Lower lobe of right lung (tissue), 2 donors: Measurements from ENCODE around the gene NR2E3. TPM values are rescaled to one million over a fixed set of nuclear protein-coding genes. Genes with fewer than 3 reads are reported as not detected.

Source experiments
- ATAC-seq, 2 donors: fragments of 200-7000 bp; cut with Tn5 transposase; one replicate each; pipeline ENCODE4 v1.9.1; 2020 to 2022; ENCODE audit warnings: mild to moderate bottlenecking in 2 of 2, moderate library complexity in 2 of 2
- DNase-seq: peaks from one replicate; pipeline ENCODE4 v3.0.0-alpha.2; 2020
- H3K27ac ChIP-seq: fragments of 200-600 bp; one replicate; pipeline ENCODE4 v1.8.0; 2022
- H3K27me3 ChIP-seq: fragments of 200-600 bp; one replicate; pipeline ENCODE4 v1.8.0; 2022; ENCODE audit warnings: low read depth
- H3K36me3 ChIP-seq: fragments of 200-600 bp; one replicate; pipeline ENCODE4 v1.8.0; 2022; ENCODE audit warnings: mild to moderate bottlenecking
- H3K4me1 ChIP-seq: fragments of 200-600 bp; one replicate; pipeline ENCODE4 v1.8.0; 2022
- H3K4me3 ChIP-seq: fragments of 200-600 bp; one replicate; pipeline ENCODE4 v1.8.0; 2022; ENCODE audit warnings: mild to moderate bottlenecking
- H3K9me3 ChIP-seq: fragments of 200-600 bp; one replicate; pipeline ENCODE4 v1.8.0; 2022
- intact Hi-C: fragments of 100-400 bp; cut with DNase I; formaldehyde crosslinking; loops from one replicate; pipeline ENCODE4 v1.11.0; 2022
- total RNA-seq: library from RNA; stranded (reverse); fragmentation: NEBNext Ultra II Directional; extraction: Animal tissue kit (Norgen Biotek cat#: 25700); gene quantifications from one replicate; pipeline ENCODE4 v1.2.1, GENCODE V29; 2021
- TF ChIP-seq, protein P1 (sequence below): fragments of 200-600 bp; IDR thresholded peaks from one replicate; pipeline ENCODE4 v1.8.0; 2022; ENCODE audit warnings: antibody characterized with exemption, mild to moderate bottlenecking
- donor health status: DM: no; HTN: yes; CAD: no; lungs with severe emphysema.

Gene NR2E3
- total RNA-seq, 1 donor from 2014 or later = not detected

DNA sequence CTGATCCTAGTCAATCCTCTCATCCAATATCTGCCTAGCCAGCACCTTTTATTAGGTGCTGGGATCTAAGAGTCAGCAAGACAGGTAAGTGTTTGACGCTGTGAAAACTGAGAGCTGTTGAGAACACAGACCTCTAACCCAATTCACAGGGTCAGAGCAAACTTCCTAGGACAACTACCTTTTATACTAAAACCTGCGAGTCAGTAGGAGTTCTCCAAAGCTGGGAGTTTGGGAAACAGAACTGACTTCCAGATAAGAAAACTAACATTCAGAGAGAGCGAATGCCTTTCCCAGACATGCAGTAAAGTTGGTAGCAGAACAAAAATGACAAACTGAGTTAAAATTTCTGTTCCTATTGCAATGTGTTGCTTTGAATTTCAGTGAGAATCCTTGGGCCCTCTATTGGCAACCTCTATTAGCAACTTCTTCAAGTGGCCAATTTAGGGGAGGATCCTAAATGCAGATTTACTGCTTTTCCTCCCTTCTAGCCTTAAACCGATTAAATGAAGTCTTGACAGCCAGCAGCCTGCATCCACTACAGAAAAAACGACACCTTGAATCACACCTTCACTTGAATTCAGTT lies 11.3 kb downstream of the NR2E3 start:
- TF ChIP-seq, protein P1, sequence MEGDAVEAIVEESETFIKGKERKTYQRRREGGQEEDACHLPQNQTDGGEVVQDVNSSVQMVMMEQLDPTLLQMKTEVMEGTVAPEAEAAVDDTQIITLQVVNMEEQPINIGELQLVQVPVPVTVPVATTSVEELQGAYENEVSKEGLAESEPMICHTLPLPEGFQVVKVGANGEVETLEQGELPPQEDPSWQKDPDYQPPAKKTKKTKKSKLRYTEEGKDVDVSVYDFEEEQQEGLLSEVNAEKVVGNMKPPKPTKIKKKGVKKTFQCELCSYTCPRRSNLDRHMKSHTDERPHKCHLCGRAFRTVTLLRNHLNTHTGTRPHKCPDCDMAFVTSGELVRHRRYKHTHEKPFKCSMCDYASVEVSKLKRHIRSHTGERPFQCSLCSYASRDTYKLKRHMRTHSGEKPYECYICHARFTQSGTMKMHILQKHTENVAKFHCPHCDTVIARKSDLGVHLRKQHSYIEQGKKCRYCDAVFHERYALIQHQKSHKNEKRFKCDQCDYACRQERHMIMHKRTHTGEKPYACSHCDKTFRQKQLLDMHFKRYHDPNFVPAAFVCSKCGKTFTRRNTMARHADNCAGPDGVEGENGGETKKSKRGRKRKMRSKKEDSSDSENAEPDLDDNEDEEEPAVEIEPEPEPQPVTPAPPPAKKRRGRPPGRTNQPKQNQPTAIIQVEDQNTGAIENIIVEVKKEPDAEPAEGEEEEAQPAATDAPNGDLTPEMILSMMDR = no peak
- no peaks in the 10 kb centered on the region for H3K27me3 ChIP-seq
- H3K4me1 ChIP-seq = no peaks in the 10 kb centered on the region
- ATAC-seq (no peak), DNase-seq (no peak)
- intact Hi-C loops = no loop called here
- no peak overlapping the region for H3K4me3 ChIP-seq
- no peak overlapping the region for H3K27ac ChIP-seq
- peaks cover 22% of the 10 kb centered on the region for H3K36me3 ChIP-seq
- peaks cover 43% of the 10 kb centered on the region for H3K9me3 ChIP-seq

DNA sequence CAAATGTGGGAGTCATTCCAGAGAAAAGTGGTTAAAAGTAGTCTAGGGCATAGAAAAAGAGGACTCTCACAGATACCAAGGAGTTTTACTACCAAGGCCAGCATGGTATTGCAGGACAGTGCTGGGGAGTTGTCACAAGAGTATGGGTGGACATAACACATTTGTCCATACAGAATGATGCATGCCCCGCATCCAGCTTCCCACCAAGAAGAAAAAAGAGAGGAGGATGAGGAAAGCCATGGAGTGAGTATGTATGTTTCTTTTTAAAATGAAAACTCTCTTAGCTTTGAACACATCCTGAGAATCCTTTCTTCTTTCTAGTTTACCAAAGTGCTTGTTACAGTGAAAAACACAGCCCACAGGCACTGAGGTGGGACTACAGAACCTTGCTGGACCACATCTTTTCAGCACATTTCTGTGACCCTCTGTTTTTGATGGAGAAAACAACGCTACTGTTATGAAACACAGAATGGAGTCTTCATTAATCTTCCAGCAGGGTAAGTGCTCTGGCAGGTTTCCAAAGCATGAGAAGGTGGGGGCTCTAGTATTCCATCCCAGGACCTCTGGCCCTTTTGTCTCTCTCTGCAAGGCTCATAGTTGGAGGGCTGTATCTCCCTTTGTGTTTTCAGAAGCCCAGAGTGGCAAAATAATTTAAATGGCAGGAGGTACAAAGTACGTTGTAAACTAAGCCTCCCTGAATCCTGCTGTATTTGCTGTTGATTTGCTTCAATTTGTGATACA lies 12.7 kb downstream of the NR2E3 start:
- TF ChIP-seq, protein P1 = no peak
- Histone ChIP-seq H3K27ac (no peak overlapping the region), H3K4me1 (no peaks in the 10 kb centered on the region), H3K9me3 (peaks cover 43% of the 10 kb centered on the region), H3K36me3 (peaks cover 36% of the 10 kb centered on the region), H3K4me3 (no peak overlapping the region), H3K27me3 (no peaks in the 10 kb centered on the region)
- no peak for DNase-seq
- ATAC-seq = no peak
- intact Hi-C loops = no loop called here

DNA sequence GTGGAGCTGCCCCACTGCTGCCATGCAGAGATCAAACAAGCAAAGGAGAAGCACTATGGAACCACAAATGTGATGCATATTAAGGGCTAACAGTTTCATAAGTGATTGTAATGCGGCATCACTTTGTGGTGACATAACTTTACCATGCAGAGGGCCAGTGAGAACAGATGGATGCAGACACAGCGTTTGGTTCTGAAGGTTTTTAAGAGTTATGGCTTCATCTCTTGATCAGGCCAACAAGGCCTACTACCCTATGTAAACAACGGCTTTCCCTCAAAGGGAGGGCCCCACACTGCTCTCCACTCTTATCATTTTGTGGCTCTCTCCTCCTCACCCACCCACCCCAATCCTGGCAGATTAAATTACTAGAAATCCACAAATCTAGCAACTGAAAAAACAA lies 13.4 kb downstream of the NR2E3 start:
- intact Hi-C loops = no loop called here
- no peak overlapping the region for H3K4me3 ChIP-seq
- DNase-seq (no peak), ATAC-seq (no peak)
- no peaks in the 10 kb centered on the region for H3K27me3 ChIP-seq
- H3K27ac ChIP-seq = no peak overlapping the region
- peaks cover 43% of the 10 kb centered on the region for H3K36me3 ChIP-seq
- H3K9me3 ChIP-seq = peaks cover 43% of the 10 kb centered on the region
- TF ChIP-seq, protein P1 = no peak
- H3K4me1 ChIP-seq = no peaks in the 10 kb centered on the region

DNA sequence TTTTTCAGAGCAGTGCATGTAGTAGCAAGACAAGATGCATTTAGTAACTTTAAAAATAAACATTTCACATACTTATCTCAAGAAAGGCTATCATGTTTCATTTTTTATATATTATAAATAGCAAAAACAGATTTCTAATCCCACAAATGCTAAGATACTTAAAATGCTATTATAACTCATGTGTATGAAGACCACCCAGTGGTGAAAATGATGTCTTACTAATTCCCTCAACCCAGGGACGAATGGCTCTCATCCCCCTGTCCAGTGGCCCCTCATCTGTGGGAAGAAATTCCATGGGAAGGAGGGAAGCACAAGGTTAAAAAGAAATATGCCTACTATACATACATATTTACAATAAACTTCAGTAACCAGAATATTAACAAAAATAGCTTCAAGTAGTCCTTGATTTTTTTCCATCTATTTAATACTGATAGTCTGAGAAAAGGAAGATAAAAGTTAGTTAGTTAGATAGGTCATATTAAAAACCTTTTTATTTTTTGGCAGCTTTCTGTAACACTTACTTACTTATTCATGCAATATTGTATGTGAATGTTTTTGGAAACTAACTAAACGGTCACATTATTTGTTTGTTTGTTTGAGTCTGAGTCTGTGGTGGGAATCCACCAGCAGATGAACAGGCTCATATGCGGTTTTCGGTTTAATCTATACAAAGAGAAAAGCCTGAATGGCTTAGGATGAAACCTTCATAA lies 14.8 kb downstream of the NR2E3 start:
- Histone ChIP-seq H3K4me1 (no peaks in the 10 kb centered on the region), H3K36me3 (peaks cover 57% of the 10 kb centered on the region), H3K27me3 (no peaks in the 10 kb centered on the region), H3K27ac (no peak overlapping the region), H3K9me3 (peaks cover 37% of the 10 kb centered on the region), H3K4me3 (no peak overlapping the region)
- ATAC-seq (no peak), DNase-seq (no peak)
- intact Hi-C loops = no loop called here
- TF ChIP-seq, protein P1 = no peak

DNA sequence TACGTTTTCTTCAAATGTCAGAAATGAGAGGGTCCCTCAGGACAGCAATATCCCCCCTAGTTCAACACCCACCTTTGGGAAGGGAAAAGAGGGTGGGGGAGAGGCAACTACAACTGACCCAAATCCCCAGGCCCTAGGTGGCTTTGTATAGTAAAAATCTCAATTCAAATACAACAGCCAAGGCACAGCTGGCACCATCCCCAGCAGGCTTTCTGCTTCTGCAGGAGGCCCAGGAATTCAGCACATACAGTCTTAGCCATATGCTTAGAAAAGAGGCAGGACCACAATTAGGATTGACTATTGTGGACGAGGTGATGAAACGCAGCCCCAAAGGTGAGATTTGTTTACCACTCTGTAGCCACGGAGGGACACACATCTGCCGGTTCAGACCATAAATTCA lies 15.8 kb downstream of the NR2E3 start:
- Histone ChIP-seq H3K9me3 (peaks cover 27% of the 10 kb centered on the region), H3K36me3 (peaks cover 61% of the 10 kb centered on the region), H3K27me3 (no peaks in the 10 kb centered on the region), H3K4me1 (no peaks in the 10 kb centered on the region), H3K27ac (no peak overlapping the region), H3K4me3 (no peak overlapping the region)
- no peak for DNase-seq
- intact Hi-C loops = no loop called here
- no peak for ATAC-seq
- TF ChIP-seq, protein P1 = no peak
